H7 (cell line): ENCODE results near the gene LBH. TPM values are rescaled to one million over a fixed set of nuclear protein-coding genes. Genes with fewer than 3 reads are reported as not detected.
A peak's percentile ranks its signal among the peaks of the same experiment; 100 is the strongest.

Experiments used
- DNase-seq: peaks from one replicate; pipeline ENCODE4 v3.0.0; 2012
- H3K27me3 ChIP-seq: 2 replicates; pipeline ENCODE4 v1.6.0; 2011; ENCODE audit warnings: mild to moderate bottlenecking, low read length; ENCODE audit not compliant: control insufficient read depth, insufficient read depth
- H3K36me3 ChIP-seq: replicated peaks from 2 replicates; pipeline ENCODE4 v1.5.1; 2011; ENCODE audit warnings: low read length; ENCODE audit not compliant: control insufficient read depth, insufficient read depth
- H3K4me3 ChIP-seq: 2 replicates; pipeline ENCODE4 v1.5.1; 2011; ENCODE audit warnings: low read depth, mild to moderate bottlenecking, control low read depth, low read length, moderate library complexity; ENCODE audit not compliant: insufficient read depth
- total RNA-seq: library from RNA; depleted of rRNA; stranded (reverse); fragments of >200 nt; shearing (Covaris generic); gene quantifications from 2 replicates; pipeline ENCODE4 v1.2.3, GENCODE V29; 2014; rRNA removed

Gene LBH
- 90.7 and 93.3 TPM in 2 replicates for total RNA-seq

GRCh38 chr2:30231212-30231995, at the start of gene LBH:
Gene LBH (plus strand): TSS chr2:30231534. CDS start chr2:30231739, 205 bp downstream.
- peaks cover 9% of the 10 kb centered on the region for H3K36me3 ChIP-seq
- peak; percentile 95 for DNase-seq
- H3K4me3 ChIP-seq: peak within 1 kb of the TSS; percentile 77
- H3K27me3 ChIP-seq: peaks cover 21% of the 10 kb centered on the region

- DNase-seq: no peak
- Histone ChIP-seq H3K4me3 (no peak overlapping the region), H3K27me3 (no peaks in the 10 kb centered on the region), H3K36me3 (no peaks in the 10 kb centered on the region)
Measured at GRCh38 chr2:30184035-30184434, 47.3 kb upstream of the LBH start.

GRCh38 chr2:30185178-30185577, 46.2 kb upstream of the LBH start:
- H3K4me3 ChIP-seq: no peak overlapping the region
- no peak for DNase-seq
- no peaks in the 10 kb centered on the region for H3K27me3 ChIP-seq
- no peaks in the 10 kb centered on the region for H3K36me3 ChIP-seq

GRCh38 chr2:30188292-30188691, 43.0 kb upstream of the LBH start:
- Histone ChIP-seq H3K36me3 (no peaks in the 10 kb centered on the region), H3K27me3 (no peaks in the 10 kb centered on the region), H3K4me3 (no peak overlapping the region)
- no peak for DNase-seq

- Histone ChIP-seq H3K4me3 (no peak overlapping the region), H3K36me3 (no peaks in the 10 kb centered on the region), H3K27me3 (no peaks in the 10 kb centered on the region; the same call in 1 of the 2 replicates)
- no peak for DNase-seq
Measured at GRCh38 chr2:30190637-30191036, 40.7 kb upstream of the LBH start.

- Histone ChIP-seq H3K27me3 (no peaks in the 10 kb centered on the region; the same call in 1 of the 2 replicates), H3K4me3 (no peak overlapping the region), H3K36me3 (no peaks in the 10 kb centered on the region)
- no peak for DNase-seq
Measured at GRCh38 chr2:30191107-30191506, 40.2 kb upstream of the LBH start.

GRCh38 chr2:30191819-30192271, 39.5 kb upstream of the LBH start:
- Histone ChIP-seq H3K36me3 (no peaks in the 10 kb centered on the region), H3K27me3 (no peaks in the 10 kb centered on the region; the same call in 1 of the 2 replicates), H3K4me3 (no peak overlapping the region)
- DNase-seq: no peak

- no peak for DNase-seq
- no peak overlapping the region for H3K4me3 ChIP-seq
- no peaks in the 10 kb centered on the region; the same call in 1 of the 2 replicates for H3K27me3 ChIP-seq
- H3K36me3 ChIP-seq: no peaks in the 10 kb centered on the region
Measured at GRCh38 chr2:30192314-30192713, 39.0 kb upstream of the LBH start.

GRCh38 chr2:30193104-30193681, 38.1 kb upstream of the LBH start:
- no peaks in the 10 kb centered on the region for H3K36me3 ChIP-seq
- DNase-seq: no peak
- no peak overlapping the region for H3K4me3 ChIP-seq
- H3K27me3 ChIP-seq: no peaks in the 10 kb centered on the region; the same call in 1 of the 2 replicates

DNA sequence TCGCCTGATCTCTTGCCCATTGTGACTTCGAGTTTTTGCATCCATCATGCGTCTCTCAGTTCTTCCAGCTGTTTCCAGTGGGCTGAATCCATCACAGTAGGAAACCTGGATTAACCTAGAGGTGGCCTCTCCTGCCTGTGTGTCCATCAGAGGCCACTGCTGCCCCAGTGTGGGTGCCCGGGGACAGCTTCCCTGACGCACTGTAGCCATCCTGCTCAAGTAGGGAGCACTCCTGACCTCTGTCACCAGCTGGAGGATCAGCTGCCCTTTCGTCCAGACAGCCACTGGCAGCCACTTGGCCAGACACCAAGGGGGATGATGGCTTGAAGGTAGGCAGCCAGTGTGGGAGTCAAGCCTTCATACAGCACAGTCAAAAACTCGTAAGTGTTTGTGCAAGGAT, 36.9 kb upstream of the LBH start:
- Histone ChIP-seq H3K27me3 (no peaks in the 10 kb centered on the region; the same call in 1 of the 2 replicates), H3K4me3 (no peak overlapping the region), H3K36me3 (no peaks in the 10 kb centered on the region)
- no peak for DNase-seq

GRCh38 chr2:30195016-30195415, 36.3 kb upstream of the LBH start:
- no peak for DNase-seq
- Histone ChIP-seq H3K36me3 (no peaks in the 10 kb centered on the region), H3K4me3 (no peak overlapping the region), H3K27me3 (no peaks in the 10 kb centered on the region; the same call in 1 of the 2 replicates)

- H3K36me3 ChIP-seq: no peaks in the 10 kb centered on the region
- DNase-seq: peak; percentile 31
- H3K27me3 ChIP-seq: no peaks in the 10 kb centered on the region; the same call in 1 of the 2 replicates
- H3K4me3 ChIP-seq: no peak overlapping the region
Measured at GRCh38 chr2:30197570-30198192, 33.7 kb upstream of the LBH start.

DNA sequence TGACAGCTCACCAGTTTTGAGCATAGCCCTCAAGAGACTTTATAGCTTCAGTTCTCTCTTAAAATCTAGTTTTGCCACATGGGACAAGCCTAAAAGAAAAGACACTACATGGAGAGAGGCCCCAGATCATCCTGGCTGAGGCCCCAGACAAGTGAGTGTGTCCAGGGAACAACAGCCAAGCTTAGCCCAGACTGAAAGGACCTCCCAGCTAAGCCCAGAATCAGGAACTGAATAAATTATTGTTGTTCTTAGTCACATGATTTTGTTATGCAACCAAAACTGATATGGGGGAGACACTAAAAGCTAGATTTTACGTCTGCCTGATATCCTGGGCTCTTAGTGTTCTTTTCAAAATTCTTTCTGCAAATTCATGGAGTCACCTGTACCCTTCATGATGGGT, 29.3 kb upstream of the LBH start:
- no peaks in the 10 kb centered on the region for H3K27me3 ChIP-seq
- DNase-seq: no peak
- H3K4me3 ChIP-seq: no peak overlapping the region
- no peaks in the 10 kb centered on the region for H3K36me3 ChIP-seq

GRCh38 chr2:30203156-30203555, 28.2 kb upstream of the LBH start:
- no peak for DNase-seq
- Histone ChIP-seq H3K36me3 (no peaks in the 10 kb centered on the region), H3K27me3 (no peaks in the 10 kb centered on the region), H3K4me3 (no peak overlapping the region)

DNA sequence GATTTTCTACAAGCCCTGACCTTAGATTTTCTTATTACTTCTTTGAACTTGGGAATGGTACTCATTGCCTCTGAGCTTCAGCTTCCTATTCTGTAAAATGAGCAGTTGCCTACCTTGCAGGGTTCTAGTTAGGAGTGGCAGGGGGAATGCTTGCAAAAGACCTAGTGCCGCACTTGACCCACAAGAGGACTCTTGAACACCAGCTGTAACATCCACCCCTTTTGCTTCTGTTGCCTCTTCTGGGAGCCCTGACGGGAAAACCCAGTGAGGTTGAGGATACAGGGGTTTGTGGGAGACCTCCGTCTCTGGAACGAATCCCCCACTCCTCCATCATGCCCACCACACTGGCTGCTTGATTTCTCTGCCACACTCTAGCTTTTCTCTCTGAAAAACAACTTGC, 27.1 kb upstream of the LBH start:
- no peak for DNase-seq
- no peaks in the 10 kb centered on the region for H3K27me3 ChIP-seq
- H3K4me3 ChIP-seq: no peak overlapping the region
- no peaks in the 10 kb centered on the region for H3K36me3 ChIP-seq
